OCI-LY1 (cell line): ENCODE measurements around the gene SYT6.

Experiments used
- H2AFZ ChIP-seq: fragments of 200-600 bp; sonication (generic), shearing (Covaris generic); 2 replicates; pipeline ENCODE4 v1.6.0; 2014; ENCODE audit warnings: antibody characterized with exemption, mild to moderate bottlenecking, low read length
- H3F3A ChIP-seq: fragments of 200-600 bp; sonication (generic), shearing (Covaris generic); 2 replicates; pipeline ENCODE4 v1.6.0; 2014; ENCODE audit warnings: mild to moderate bottlenecking, antibody characterized with exemption, low read length, moderate library complexity; ENCODE audit not compliant: insufficient read depth
- H3K27ac ChIP-seq: fragments of 200-600 bp; sonication (generic); 2 replicates; pipeline ENCODE4 v1.5.1; 2014; ENCODE audit warnings: low read length, mixed run types, mild to moderate bottlenecking, low read depth; ENCODE audit not compliant: poor library complexity, severe bottlenecking
- H3K27me3 ChIP-seq: fragments of 200-600 bp; sonication (generic); 2 replicates; pipeline ENCODE4 v1.6.0; 2014; ENCODE audit warnings: antibody characterized with exemption, mild to moderate bottlenecking, low read length, moderate library complexity; ENCODE audit not compliant: insufficient read depth
- H3K36me3 ChIP-seq: fragments of 200-600 bp; sonication (generic); 2 replicates; pipeline ENCODE4 v1.6.1; 2014; ENCODE audit warnings: mild to moderate bottlenecking, antibody characterized with exemption, low read length, moderate library complexity, mixed read lengths; ENCODE audit not compliant: insufficient read depth
- H3K4me1 ChIP-seq: fragments of 200-600 bp; sonication (generic); 2 replicates; pipeline ENCODE4 v1.5.1; 2014; ENCODE audit warnings: mild to moderate bottlenecking, low read length, moderate library complexity; ENCODE audit not compliant: insufficient read depth, severe bottlenecking
- H3K4me2 ChIP-seq: fragments of 200-600 bp; sonication (generic), shearing (Covaris generic); 2 replicates; pipeline ENCODE4 v1.6.1; 2014; ENCODE audit warnings: low read length
- H3K4me3 ChIP-seq: fragments of 200-600 bp; sonication (generic); 2 replicates; pipeline ENCODE4 v1.5.1; 2014; ENCODE audit warnings: low read length, low read depth, mild to moderate bottlenecking, mixed read lengths; ENCODE audit not compliant: poor library complexity, severe bottlenecking
- H3K79me2 ChIP-seq: fragments of 200-600 bp; shearing (Covaris generic); 2 replicates; pipeline ENCODE4 v1.6.1; 2016; ENCODE audit warnings: mixed run types, low read length, mixed read lengths; ENCODE audit not compliant: insufficient read depth
- H3K9ac ChIP-seq: fragments of 200-600 bp; sonication (generic), shearing (Covaris generic); 2 replicates; pipeline ENCODE4 v1.6.1; 2014; ENCODE audit warnings: mild to moderate bottlenecking, low read length, mixed read lengths
- H3K9me2 ChIP-seq: fragments of 200-600 bp; sonication (generic), shearing (Covaris generic); 2 replicates; pipeline ENCODE4 v1.6.1; 2014; ENCODE audit warnings: low read depth, mild to moderate bottlenecking, low read length, mixed read lengths
- H3K9me3 ChIP-seq: fragments of 200-600 bp; shearing (Covaris generic); 2 replicates; pipeline ENCODE4 v1.6.1; 2014; ENCODE audit warnings: low read length, mixed read lengths
- H4K20me1 ChIP-seq: fragments of 200-600 bp; sonication (generic), shearing (Covaris generic); 2 replicates; pipeline ENCODE4 v1.6.0; 2016; ENCODE audit warnings: mild to moderate bottlenecking, low read length; ENCODE audit not compliant: insufficient read depth
- EZH2 ChIP-seq: fragments of 200-600 bp; sonication (generic), shearing (Covaris generic); IDR thresholded peaks from 2 replicates; pipeline ENCODE4 v1.8.0; 2017; ENCODE audit warnings: borderline replicate concordance, mixed run types, mild to moderate bottlenecking, antibody characterized with exemption, low read length, moderate library complexity, mixed read lengths
- TF ChIP-seq, protein P1 (sequence below): fragments of 200-600 bp; sonication (generic), shearing (Covaris generic); IDR thresholded peaks from 2 replicates; pipeline ENCODE4 v1.5.1; 2017; ENCODE audit warnings: mild to moderate bottlenecking, antibody characterized with exemption, low read length, moderate library complexity, mixed read lengths

The SYT6 gene

DNA sequence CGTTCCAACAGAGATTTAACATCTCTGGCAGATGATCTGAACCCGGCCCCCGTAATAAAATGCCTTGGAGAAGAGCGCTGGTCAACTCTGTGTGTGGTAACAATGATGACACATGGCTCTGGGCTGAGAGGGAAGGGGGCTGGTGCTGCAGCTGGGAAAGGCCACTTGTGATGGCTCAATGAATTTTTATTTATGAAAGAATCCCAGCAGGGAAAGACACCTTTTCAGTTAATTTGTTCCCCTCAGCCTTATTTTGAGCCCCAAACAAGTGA lies 59.4 kb downstream of the SYT6 start:
- H3K9me3 ChIP-seq = no peaks in the 10 kb centered on the region
- no peak overlapping the region for H3K27ac ChIP-seq
- H3K36me3 ChIP-seq = no peaks in the 10 kb centered on the region
- H4K20me1 ChIP-seq = no peaks in the 10 kb centered on the region
- no peak overlapping the region for H2AFZ ChIP-seq
- no peak overlapping the region for H3K4me3 ChIP-seq
- H3K27me3 ChIP-seq = no peaks in the 10 kb centered on the region
- H3K4me2 ChIP-seq = no peak overlapping the region
- H3F3A ChIP-seq = no peaks in the 10 kb centered on the region
- no peak overlapping the region for H3K9ac ChIP-seq
- H3K79me2 ChIP-seq = no peaks in the 10 kb centered on the region
- H3K9me2 ChIP-seq = no peaks in the 10 kb centered on the region
- no peak for TF ChIP-seq EZH2
- TF ChIP-seq, protein P1, sequence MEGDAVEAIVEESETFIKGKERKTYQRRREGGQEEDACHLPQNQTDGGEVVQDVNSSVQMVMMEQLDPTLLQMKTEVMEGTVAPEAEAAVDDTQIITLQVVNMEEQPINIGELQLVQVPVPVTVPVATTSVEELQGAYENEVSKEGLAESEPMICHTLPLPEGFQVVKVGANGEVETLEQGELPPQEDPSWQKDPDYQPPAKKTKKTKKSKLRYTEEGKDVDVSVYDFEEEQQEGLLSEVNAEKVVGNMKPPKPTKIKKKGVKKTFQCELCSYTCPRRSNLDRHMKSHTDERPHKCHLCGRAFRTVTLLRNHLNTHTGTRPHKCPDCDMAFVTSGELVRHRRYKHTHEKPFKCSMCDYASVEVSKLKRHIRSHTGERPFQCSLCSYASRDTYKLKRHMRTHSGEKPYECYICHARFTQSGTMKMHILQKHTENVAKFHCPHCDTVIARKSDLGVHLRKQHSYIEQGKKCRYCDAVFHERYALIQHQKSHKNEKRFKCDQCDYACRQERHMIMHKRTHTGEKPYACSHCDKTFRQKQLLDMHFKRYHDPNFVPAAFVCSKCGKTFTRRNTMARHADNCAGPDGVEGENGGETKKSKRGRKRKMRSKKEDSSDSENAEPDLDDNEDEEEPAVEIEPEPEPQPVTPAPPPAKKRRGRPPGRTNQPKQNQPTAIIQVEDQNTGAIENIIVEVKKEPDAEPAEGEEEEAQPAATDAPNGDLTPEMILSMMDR = no peak
- H3K4me1 ChIP-seq = no peaks in the 10 kb centered on the region

DNA sequence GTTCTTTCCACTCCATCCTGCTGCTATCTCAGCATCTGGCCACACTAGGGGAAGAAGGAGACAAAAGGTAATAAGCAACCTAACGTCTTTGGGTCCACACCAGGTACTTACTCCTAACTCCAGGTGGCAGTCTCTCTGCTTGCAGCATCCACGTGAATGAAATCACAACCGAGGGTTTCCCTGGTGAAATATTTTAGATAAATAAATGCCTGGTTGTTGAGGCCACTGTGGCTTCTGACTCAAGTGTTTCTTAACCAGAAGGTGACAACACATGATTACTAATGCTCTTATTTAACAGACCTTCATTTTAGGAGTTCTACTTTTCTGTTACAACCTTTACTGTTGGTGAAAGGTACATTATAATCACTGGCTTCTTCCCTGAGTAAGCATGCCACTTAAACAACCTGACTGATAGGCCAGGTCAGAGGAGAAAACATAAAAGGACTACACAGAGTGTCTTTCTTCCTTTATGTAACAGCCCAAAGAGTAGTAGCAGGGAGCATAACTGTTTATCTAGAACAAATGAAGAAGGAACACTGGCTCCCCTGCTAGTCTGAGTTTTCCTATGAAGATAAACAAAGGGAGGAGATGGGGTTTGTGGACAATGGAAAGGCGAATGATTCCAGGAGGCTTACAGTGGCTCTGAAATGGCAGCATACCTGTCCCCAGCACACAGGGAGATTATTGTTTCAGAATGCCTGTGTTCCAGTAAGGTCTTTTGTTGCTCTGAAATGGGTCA lies 59.9 kb downstream of the SYT6 start:
- Histone ChIP-seq H3F3A (no peaks in the 10 kb centered on the region), H3K4me1 (no peaks in the 10 kb centered on the region), H3K4me2 (no peak overlapping the region), H3K9ac (no peak overlapping the region), H3K9me3 (no peaks in the 10 kb centered on the region), H3K4me3 (no peak overlapping the region), H3K27ac (no peak overlapping the region), H3K79me2 (no peaks in the 10 kb centered on the region), H3K27me3 (no peaks in the 10 kb centered on the region), H3K36me3 (no peaks in the 10 kb centered on the region), H2AFZ (no peak overlapping the region), H3K9me2 (no peaks in the 10 kb centered on the region), H4K20me1 (no peaks in the 10 kb centered on the region)
- TF ChIP-seq, protein P1 = peak; percentile 24; the same call in 1 of the 2 replicates
- no peak for TF ChIP-seq EZH2

DNA sequence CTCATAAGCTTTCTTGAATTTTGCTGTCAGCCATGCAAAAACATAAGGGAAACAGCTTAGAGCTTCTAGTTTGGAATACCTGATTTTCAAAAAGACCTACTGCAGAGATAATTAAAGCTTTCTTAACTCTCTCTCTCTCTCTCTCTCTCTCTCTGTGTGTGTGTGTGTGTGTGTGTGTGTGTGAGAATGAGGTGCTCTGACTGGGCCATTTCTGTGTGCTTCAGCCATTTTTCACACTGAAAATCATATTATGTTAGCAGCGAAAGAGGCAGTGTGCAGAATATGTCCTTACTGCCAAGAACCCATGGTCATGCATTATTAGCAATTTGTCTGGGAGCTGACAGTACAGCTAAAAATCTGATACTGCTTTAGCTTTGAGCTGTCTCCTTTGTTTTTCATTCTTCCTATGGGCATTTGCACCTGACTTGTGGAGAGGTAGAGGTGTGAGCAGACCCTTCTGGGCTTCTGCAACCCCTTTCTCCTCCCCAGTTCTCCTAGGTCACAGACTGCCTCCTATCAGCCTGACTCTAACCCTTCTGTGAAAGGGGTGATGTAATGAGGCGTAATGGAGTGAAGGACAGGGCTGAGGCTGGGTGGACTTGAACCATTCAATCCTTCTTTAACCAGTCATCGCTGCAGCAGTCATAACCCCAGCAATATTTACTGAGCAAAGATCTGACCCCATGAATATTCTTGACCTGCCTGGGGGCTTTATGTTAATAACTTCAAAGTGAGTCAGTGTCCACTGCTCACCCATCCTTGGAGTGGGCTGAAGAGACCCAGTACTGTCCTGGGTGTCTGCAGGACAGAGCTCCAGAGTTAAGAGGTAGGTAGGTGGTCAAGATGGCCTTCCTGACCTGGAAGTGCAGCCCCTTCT lies 61.2 kb downstream of the SYT6 start:
- H3K4me2 ChIP-seq = no peak overlapping the region
- no peak overlapping the region for H3K9ac ChIP-seq
- 0 out of 2 replicates have a peak, but pooled peaks cover 4% of the 10 kb centered on the region for H3K27me3 ChIP-seq
- no peaks in the 10 kb centered on the region for H3F3A ChIP-seq
- H3K79me2 ChIP-seq = no peaks in the 10 kb centered on the region
- no peak overlapping the region for H2AFZ ChIP-seq
- TF ChIP-seq, protein P1 = no peak
- no peak for TF ChIP-seq EZH2
- no peaks in the 10 kb centered on the region for H3K36me3 ChIP-seq
- H3K4me3 ChIP-seq = no peak overlapping the region
- H3K27ac ChIP-seq = no peak overlapping the region
- H3K9me2 ChIP-seq = no peaks in the 10 kb centered on the region
- no peaks in the 10 kb centered on the region for H3K9me3 ChIP-seq
- no peaks in the 10 kb centered on the region for H3K4me1 ChIP-seq
- no peaks in the 10 kb centered on the region for H4K20me1 ChIP-seq
